Measurements from ENCODE around the gene TJP2. TPM values are rescaled to one million over a fixed set of nuclear protein-coding genes. Genes with fewer than 3 reads are reported as not detected.
"Not testable (repeated sequence)": the region's sequence is repeated elsewhere in the genome, so short reads cannot be mapped to it uniquely, and the experiment has no call there.

The TJP2 gene
- total RNA-seq, 2 experiments from 2014 or later: 4.1 to 5.9 TPM

DNA sequence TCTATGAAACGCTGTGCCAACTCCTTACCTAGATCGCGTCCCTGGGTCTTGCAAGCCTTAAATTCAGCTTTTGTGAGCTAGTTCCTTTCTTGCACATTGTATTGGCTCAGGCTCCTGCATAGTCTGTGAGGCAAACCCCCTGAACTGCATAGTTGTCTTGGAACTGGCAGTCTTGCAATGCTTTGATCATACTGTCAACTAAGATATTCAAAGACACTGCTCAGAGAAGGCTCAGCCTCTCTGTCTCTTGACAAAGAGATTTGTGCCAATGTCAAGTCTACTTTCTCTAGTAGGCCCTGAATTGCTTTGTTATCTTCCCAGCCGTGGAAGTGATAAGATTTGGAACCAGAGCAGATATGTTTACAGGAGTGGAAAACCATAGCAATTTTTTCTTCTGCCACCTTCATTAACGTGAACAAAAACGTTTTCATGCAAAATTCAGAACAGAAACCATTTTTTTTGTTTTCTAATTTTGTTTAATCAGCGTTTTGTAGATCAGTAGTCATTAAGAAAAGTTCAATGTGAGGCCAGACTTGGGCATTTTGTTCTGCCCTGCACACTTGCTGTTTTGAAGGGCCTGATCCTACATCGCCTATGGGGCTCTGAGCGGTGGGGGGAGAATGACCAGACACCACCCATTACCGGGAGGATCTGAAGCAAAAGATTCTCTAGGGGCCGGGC is 123.4 kb downstream of the TJP2 start:
- Mint-ChIP-seq H3K4me1 (no peaks in the 10 kb centered on the region), H3K4me3 (no peak overlapping the region), H3K36me3 (no peaks in the 10 kb centered on the region), H3K27ac (no peak overlapping the region), H3K27me3 (peaks cover 5% of the 10 kb centered on the region), H3K9me3 (no peaks in the 10 kb centered on the region)
- DNase-seq: no peak

DNA sequence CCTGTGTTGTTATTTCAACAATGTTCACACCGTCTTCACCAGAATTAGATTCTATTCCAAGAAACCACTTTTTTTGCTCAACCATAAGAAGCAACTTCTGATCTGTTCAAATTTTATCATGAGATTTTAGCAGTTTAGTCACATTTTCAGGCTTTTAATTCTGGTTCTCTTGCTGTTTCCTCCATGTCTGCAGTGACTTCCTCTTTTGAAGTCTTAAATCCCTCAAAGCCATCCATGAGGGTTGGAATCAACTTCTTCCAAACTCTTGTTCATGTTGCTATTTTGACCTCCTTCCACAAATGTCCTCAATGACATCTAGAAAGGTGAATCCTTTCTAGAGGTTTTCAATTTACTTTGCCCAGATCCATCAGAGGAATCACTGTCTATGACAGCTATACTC is 125.2 kb downstream of the TJP2 start:
- Mint-ChIP-seq H3K9me3 (no peaks in the 10 kb centered on the region), H3K36me3 (no peaks in the 10 kb centered on the region), H3K4me3 (no peak overlapping the region), H3K27me3 (peaks cover 2% of the 10 kb centered on the region), H3K4me1 (no peaks in the 10 kb centered on the region), H3K27ac (no peak overlapping the region)
- DNase-seq: no peak

DNA sequence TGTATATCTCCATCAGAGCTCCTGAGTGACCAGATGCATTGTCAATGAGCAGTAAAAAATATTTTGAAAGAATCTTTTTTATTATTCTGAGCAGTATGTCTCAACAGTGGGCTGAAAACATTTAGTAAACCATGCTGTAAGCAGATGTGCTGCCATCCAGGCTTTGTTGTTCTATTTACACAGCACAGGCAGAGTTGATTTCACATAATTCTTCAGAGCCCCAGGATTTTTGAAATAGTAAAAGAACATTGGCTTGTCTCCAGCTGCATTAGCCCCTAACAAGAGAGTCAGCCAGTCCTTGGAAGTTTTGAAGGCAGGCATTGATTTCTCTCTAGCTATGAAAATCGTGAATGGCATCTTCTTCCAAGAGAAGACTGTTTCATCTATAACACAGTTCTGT is 125.7 kb downstream of the TJP2 start:
- Mint-ChIP-seq H3K9me3 (no peaks in the 10 kb centered on the region), H3K4me3 (no peak overlapping the region), H3K4me1 (no peaks in the 10 kb centered on the region), H3K27me3 (peaks cover 6% of the 10 kb centered on the region), H3K27ac (no peak overlapping the region), H3K36me3 (no peaks in the 10 kb centered on the region)
- no peak for DNase-seq

DNA sequence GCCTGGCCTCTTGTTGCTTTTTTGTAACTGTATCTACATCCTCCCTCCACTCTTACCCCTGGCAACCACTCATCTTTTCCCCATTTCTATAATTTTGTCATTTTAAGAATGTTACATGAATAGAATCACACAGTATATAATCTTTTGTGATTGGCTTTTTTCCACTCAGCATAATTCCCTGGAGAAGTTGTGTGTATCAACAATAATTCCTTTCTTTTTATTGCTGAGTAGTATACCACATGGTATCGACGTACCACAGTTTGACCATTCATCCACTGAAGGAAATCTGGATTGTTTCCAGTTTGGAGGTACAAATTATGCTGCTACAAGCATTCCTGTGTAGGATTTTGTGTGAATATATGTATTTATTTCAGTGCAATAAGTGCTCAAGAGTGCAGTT is 129.3 kb downstream of the TJP2 start:
- peaks cover 3% of the 10 kb centered on the region for H3K27me3 Mint-ChIP-seq

DNA sequence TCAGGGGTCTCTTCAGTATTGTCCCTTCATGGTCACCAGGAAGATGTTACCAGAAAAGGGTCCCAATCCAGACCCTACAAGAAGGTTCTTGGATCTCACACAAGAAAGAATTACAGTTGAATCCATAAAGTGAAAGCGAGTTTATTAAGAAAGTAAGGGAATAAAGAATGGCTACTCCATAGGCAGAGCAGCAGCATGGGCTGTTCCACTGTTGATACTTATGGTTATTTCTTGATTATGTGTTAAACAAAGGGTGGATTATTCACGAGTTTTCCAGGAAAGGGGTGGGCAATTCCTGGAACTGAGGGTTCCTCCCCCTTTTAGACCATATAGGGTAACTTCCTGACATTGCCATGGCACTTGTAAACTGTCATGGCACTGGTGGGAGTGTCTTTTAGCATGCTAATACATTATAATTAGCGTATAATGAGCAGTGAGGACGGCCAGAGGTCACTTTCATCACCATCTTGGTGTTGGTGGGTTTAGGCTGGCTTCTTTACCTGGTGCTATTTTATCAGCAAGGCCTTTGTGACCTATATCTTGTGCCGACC is 132.9 kb downstream of the TJP2 start:
- DNase-seq, H3K4me3 Mint-ChIP-seq, H3K27me3 Mint-ChIP-seq, H3K36me3 Mint-ChIP-seq, H3K4me1 Mint-ChIP-seq, H3K27ac Mint-ChIP-seq, H3K9me3 Mint-ChIP-seq: not testable (repeated sequence)

More for the DNA sequence above, 129.3 kb downstream of the TJP2 start:
- no peaks in the 10 kb centered on the region for H3K4me1 Mint-ChIP-seq
- H3K36me3 Mint-ChIP-seq: no peaks in the 10 kb centered on the region
- H3K27ac Mint-ChIP-seq: no peak overlapping the region
- DNase-seq: no peak
- H3K9me3 Mint-ChIP-seq: no peaks in the 10 kb centered on the region
- no peak overlapping the region for H3K4me3 Mint-ChIP-seq

DNA sequence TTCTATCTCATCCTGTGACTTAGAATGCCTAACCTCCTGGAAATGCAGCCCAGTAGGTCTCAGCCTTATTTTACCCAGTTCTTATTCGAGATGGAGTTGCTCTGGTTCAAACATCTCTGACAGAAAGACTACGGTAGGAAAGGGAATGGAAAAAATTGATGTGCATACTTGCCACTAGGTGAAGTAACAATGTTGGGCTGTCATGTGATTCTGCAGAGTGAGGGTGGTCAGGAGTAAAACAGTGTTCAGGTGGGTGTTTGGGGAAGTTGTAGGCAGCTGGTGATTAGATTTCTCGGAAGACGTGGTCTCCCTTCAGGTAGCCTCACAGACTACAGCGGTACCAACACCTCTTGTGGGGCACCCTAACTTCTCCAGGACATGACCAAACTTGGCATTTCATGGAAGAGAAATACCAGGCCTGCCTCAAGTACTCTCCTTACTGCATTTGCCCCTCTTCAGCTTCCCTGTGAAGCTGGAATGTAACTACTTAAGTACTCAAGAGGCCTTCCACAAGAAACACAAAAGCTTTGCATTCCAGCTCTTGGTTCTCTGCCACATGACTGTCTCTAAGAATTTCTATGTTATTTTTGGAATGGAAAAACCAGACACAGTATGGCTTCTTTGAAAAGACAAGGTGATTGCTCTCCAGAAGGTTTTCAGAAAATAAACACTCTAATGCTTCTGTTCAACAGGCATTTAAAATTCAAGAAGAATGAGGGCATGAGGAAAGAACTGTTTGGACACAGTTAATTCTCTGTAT is 133.5 kb downstream of the TJP2 start:
- DNase-seq: no peak
- H3K4me3 Mint-ChIP-seq: no peak overlapping the region
- no peaks in the 10 kb centered on the region for H3K4me1 Mint-ChIP-seq
- peaks cover 13% of the 10 kb centered on the region for H3K27me3 Mint-ChIP-seq
- H3K36me3 Mint-ChIP-seq: peaks cover 3% of the 10 kb centered on the region
- H3K9me3 Mint-ChIP-seq: peaks cover 5% of the 10 kb centered on the region
- H3K27ac Mint-ChIP-seq: no peak overlapping the region

DNA sequence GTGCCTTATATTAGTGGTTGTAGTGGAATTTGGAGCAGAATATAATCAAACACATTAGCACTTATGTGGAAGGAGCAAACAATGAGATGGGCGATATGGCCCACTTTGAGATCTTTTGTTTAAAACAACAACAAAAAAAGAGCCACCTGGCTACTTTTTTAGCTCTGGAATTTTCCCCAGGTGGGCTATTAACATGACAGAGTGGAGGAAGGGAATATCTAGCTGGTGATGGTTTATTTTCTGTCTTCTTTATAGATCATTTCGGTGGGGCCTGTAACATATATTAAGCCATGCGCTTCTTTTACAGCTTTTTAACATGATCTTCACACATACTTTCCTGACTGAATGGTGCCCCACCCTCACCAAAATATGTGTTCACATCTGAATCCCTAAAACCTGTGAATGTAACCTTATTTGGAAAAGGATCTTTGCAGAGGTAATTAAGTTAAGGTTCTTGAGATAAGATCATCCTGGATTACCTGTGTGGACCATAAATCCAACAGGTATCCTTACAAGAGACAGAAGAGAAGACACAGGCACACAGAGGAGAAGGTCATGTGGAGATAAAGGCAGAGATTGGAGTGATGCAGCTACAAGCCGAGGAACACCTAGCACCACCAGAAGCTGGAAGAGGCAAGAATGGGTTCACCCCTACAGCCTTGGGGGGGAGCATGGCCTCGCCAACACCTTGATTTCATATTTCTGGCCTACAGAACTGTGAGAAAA is 134.3 kb downstream of the TJP2 start:
- peaks cover 5% of the 10 kb centered on the region for H3K9me3 Mint-ChIP-seq
- H3K4me1 Mint-ChIP-seq: no peaks in the 10 kb centered on the region
- no peak for DNase-seq
- H3K27me3 Mint-ChIP-seq: peaks cover 13% of the 10 kb centered on the region
- H3K27ac Mint-ChIP-seq: no peak overlapping the region
- H3K4me3 Mint-ChIP-seq: no peak overlapping the region
- H3K36me3 Mint-ChIP-seq: peaks cover 3% of the 10 kb centered on the region

DNA sequence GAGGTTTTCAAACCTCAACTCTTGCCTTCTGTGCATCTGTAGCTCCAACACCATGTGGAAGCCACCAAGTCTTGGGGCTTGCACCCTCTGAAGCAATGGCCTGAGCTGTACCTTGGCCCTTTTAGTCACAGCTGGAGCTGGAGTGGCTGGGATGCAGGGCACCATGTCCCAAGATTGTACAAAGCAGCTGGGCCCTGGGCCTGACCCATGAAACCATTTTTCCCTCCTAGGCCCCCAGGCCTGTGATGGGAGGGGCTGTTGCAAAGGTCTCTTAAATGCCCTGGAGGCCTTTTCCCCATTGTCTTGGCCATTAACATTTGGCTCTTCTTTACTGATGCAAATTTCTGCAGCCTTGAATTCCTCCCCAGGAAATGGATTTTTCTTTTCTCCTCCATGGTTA is 139.1 kb downstream of the TJP2 start:
- Mint-ChIP-seq H3K9me3 (peaks cover 13% of the 10 kb centered on the region), H3K4me1 (no peaks in the 10 kb centered on the region), H3K4me3 (no peak overlapping the region), H3K27me3 (peaks cover 19% of the 10 kb centered on the region), H3K36me3 (peaks cover 3% of the 10 kb centered on the region), H3K27ac (no peak overlapping the region)
- DNase-seq: no peak

DNA sequence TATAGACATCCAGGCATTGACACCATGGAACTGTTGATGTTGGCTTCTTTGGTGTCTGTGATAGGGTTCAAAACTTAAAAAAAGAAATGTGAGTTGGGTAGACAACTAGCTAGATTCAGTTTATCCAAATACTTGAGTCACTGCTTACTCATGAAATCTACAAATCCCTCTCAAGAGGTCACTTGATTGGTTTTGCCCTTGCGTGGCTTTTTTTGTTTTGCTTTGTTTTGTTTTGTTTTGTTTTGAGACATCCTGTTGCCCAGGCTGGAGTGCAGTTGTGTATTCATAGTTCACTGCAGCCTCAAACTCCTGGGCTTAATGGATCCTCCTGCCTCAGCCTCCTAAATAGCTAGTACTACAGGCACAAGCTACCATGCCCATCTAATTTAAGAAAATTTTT is 140.5 kb downstream of the TJP2 start:
- Mint-ChIP-seq H3K36me3 (peaks cover 3% of the 10 kb centered on the region), H3K4me3 (no peak overlapping the region), H3K4me1 (no peaks in the 10 kb centered on the region), H3K27ac (no peak overlapping the region), H3K9me3 (peaks cover 13% of the 10 kb centered on the region), H3K27me3 (peaks cover 26% of the 10 kb centered on the region)
- DNase-seq: no peak

DNA sequence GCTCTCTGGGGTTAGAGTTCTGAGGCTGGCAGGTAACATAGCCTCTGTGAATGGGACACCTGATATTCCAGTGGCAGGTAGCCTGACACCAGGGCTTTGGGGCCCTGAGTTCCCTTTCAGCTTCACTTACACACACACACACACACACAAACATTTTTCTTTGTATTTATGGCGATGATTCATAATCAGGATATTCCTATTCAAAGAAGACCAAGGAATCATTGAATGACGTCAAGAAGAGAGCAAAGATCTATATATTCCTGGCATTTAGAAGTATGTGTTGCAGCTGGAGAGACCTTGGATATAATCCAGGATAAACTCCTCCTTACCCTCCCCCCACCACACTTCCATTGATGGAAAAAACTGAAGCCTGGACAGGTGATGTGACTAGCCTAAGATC is 143.0 kb downstream of the TJP2 start:
- no peaks in the 10 kb centered on the region for H3K4me1 Mint-ChIP-seq
- H3K36me3 Mint-ChIP-seq: peaks cover under 1% of the 10 kb centered on the region
- H3K27me3 Mint-ChIP-seq: peaks cover 29% of the 10 kb centered on the region
- H3K9me3 Mint-ChIP-seq: peaks cover 9% of the 10 kb centered on the region
- H3K4me3 Mint-ChIP-seq: no peak overlapping the region
- DNase-seq: no peak
- no peak overlapping the region for H3K27ac Mint-ChIP-seq

DNA sequence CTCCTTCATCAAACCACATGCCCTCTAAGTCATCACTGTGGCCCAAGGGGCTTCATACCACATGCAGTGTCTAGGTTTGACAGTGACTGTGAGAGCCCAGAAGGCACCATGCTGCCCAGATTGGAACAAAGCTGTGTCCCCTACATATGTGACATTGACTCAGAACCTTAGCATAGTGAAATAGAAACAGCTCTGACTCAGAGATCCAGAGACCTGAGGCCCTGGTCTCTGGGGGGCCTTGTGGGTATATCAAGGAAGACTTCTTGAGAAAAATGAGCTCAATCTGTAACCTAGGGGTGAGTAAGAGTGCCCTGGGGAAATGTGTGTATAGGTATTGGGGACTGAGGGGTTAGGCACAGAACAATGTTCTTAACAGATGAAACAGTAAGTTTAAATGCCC is 143.8 kb downstream of the TJP2 start:
- Mint-ChIP-seq H3K36me3 (no peaks in the 10 kb centered on the region), H3K27ac (no peak overlapping the region), H3K4me3 (no peak overlapping the region), H3K4me1 (no peaks in the 10 kb centered on the region), H3K9me3 (peaks cover 7% of the 10 kb centered on the region), H3K27me3 (peaks cover 32% of the 10 kb centered on the region)
- DNase-seq: no peak

DNA sequence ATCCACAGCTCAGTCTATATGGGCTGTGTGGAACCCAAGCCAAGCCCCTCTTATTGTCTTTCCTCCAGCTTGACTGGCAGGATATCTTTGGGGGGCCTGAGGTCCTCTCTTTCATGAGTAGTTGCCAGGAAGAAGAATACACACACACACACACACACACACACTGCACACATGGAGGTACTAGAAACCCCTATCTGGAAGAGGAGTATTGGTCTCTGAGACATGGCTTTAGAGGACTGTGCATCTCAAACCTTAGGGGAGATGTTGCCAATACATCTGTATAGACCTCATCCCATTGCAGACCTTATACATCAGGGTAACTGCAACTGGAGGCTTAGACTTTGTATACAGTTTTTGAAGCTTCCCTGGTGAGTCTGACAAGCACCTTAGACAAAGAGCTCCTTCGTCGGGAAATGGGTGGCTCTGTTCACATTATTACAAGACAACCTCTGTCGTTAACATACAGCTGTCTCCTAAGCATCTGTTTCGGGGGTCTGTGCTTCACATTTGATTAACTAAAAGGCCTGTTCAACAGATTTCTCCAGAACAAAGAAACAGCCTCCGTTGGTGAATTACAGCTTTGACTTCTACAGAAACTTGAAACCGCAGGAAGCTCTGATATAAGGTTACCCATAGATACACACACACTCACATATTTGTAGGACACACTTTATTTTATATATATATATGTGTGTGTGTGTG is 145.4 kb downstream of the TJP2 start:
- no peaks in the 10 kb centered on the region for H3K4me1 Mint-ChIP-seq
- no peak overlapping the region for H3K4me3 Mint-ChIP-seq
- no peak for DNase-seq
- no peaks in the 10 kb centered on the region for H3K36me3 Mint-ChIP-seq
- H3K27ac Mint-ChIP-seq: no peak overlapping the region
- H3K9me3 Mint-ChIP-seq: no peaks in the 10 kb centered on the region
- H3K27me3 Mint-ChIP-seq: peaks cover 44% of the 10 kb centered on the region

DNA sequence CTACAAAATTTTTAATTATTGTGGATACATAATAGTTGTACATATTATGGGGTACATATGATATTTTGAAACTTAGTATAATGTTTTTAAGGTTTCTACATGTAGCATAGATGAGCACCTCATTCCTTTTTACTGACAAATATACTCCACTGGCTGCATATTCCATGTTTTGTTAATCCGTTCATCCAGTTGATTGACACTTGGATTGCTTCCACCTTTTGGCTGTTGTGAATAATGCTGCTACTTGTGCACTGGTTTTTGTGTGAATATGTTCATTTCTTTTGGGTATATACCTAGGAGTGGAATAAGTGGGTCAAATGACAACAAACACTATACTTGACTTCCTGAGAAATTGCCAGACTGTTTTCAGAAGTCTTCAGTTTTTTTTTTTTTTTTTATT is 148.2 kb downstream of the TJP2 start:
- H3K27ac Mint-ChIP-seq: no peak overlapping the region
- DNase-seq: no peak
- no peak overlapping the region for H3K4me3 Mint-ChIP-seq
- no peaks in the 10 kb centered on the region for H3K9me3 Mint-ChIP-seq
- H3K36me3 Mint-ChIP-seq: no peaks in the 10 kb centered on the region
- H3K4me1 Mint-ChIP-seq: no peaks in the 10 kb centered on the region
- peaks cover 56% of the 10 kb centered on the region for H3K27me3 Mint-ChIP-seq

DNA sequence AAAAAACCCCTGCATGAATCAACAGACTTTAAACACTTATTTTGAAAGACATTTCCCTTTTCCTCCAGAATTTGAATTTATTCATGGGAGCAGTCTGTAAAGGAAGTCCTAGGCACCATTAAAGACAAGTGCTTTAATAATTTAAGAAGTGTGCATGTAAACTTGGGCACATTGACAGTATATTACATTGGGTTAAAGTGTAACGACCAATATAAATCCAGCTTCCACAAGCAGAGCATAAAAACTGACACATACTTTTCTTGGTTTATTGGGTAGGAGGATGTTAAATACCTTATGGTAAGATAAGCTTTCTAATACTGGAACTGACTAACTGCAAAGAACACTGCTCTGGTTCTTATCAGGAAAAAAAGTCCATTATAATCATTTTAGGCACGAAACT is 149.8 kb downstream of the TJP2 start:
- Mint-ChIP-seq H3K27me3 (peaks cover 62% of the 10 kb centered on the region), H3K4me1 (no peaks in the 10 kb centered on the region), H3K4me3 (no peak overlapping the region)

More for the DNA sequence above, 149.8 kb downstream of the TJP2 start:
- no peak for DNase-seq
- Mint-ChIP-seq H3K36me3 (no peaks in the 10 kb centered on the region), H3K9me3 (no peaks in the 10 kb centered on the region), H3K27ac (no peak overlapping the region)

All from activated naive CD8-positive, alpha-beta T cell treated with anti-CD3 and anti-CD28 coated beads for 36 hours (primary cell).